PC-9 (cell line): ENCODE measurements around the gene NOL9. TPM values are rescaled to one million over a fixed set of nuclear protein-coding genes. Genes with fewer than 3 reads are reported as not detected.

ENCODE experiments used
- BruUV-seq: library from RNA; stranded (reverse); fragments of 400-500 nt; replicated peaks from 2 replicates; lab custom pipeline; 2021; lab: Mats Ljungman, UMichigan
- CTCF ChIA-PET: fragments of 300-600 bp; sonication (Branson Sonifier 250); formaldehyde crosslinking; loops from one replicate; lab custom pipeline; 2022; ENCODE audit warnings: antibody characterized with exemption; lab: Charles Lee
- POLR2A ChIA-PET: fragments of 300-600 bp; sonication (Branson Sonifier 250); formaldehyde crosslinking; loops from one replicate; lab custom pipeline; 2022; ENCODE audit warnings: antibody characterized with exemption; ENCODE audit not compliant: unreplicated experiment; lab: Charles Lee
- DNase-seq, 2 experiments: peaks; one replicate each; pipeline versions ENCODE4 v3.0.0 to v3.0.0-alpha.2; 2015 to 2022; ENCODE audit warnings: mixed read lengths in 1 of 2
- H2AFZ ChIP-seq: fragments of 200-600 bp; sonication (generic); 2 replicates; pipeline ENCODE4 v1.8.1; 2017; ENCODE audit warnings: antibody characterized with exemption
- H3F3A ChIP-seq: fragments of 200-600 bp; sonication (generic); 2 replicates; pipeline ENCODE4 v1.8.1; 2017; ENCODE audit warnings: antibody characterized with exemption, mild to moderate bottlenecking, low read depth; ENCODE audit not compliant: insufficient read depth
- H3K27ac ChIP-seq: fragments of 200-600 bp; sonication (generic); 2 replicates; pipeline ENCODE4 v1.6.1; 2016; ENCODE audit warnings: mixed run types
- H3K27me3 ChIP-seq: fragments of 200-600 bp; sonication (generic); 2 replicates; pipeline ENCODE4 v1.6.1; 2016; ENCODE audit warnings: low read depth, mixed run types; ENCODE audit not compliant: insufficient read depth
- H3K36me3 ChIP-seq: fragments of 200-600 bp; sonication (generic); 2 replicates; pipeline ENCODE4 v1.6.1; 2016; ENCODE audit warnings: low read depth, mixed run types
- H3K4me1 ChIP-seq: fragments of 200-600 bp; sonication (generic); replicated peaks from 2 replicates; pipeline ENCODE4 v1.6.1; 2016; ENCODE audit warnings: mixed run types; ENCODE audit not compliant: insufficient read depth
- H3K4me2 ChIP-seq: fragments of 200-600 bp; sonication (generic); 2 replicates; pipeline ENCODE4 v1.6.1; 2017; ENCODE audit warnings: mixed run types
- H3K4me3 ChIP-seq: fragments of 200-600 bp; sonication (generic); 2 replicates; pipeline ENCODE4 v1.6.1; 2016; ENCODE audit warnings: mixed run types
- H3K79me2 ChIP-seq: fragments of 200-600 bp; sonication (generic); 2 replicates; pipeline ENCODE4 v1.6.1; 2017; ENCODE audit warnings: low read depth, mixed run types
- H3K9me2 ChIP-seq: fragments of 200-600 bp; sonication (generic); 2 replicates; pipeline ENCODE4 v1.8.1; 2017; ENCODE audit warnings: mild to moderate bottlenecking; ENCODE audit not compliant: insufficient read depth
- H3K9me3 ChIP-seq: fragments of 200-600 bp; sonication (generic); 2 replicates; pipeline ENCODE4 v1.8.1; 2016; ENCODE audit warnings: low read depth; ENCODE audit not compliant: insufficient read depth
- H4K20me1 ChIP-seq: fragments of 200-600 bp; sonication (generic); 2 replicates; pipeline ENCODE4 v1.8.1; 2017; ENCODE audit not compliant: insufficient read depth
- CTCF ChIP-seq: fragments of 200-600 bp; sonication (generic); conservative IDR thresholded peaks from 2 replicates; pipeline ENCODE4 v1.6.1; 2017; ENCODE audit warnings: mixed run types, antibody characterized with exemption, mild to moderate bottlenecking, moderate library complexity
- EZH2 ChIP-seq: fragments of 200-600 bp; sonication (generic); IDR thresholded peaks from 2 replicates; pipeline ENCODE4 v1.8.0; 2017; ENCODE audit warnings: antibody characterized with exemption, low read depth
- intact Hi-C: fragments of 100-400 bp; cut with micrococcal nuclease; formaldehyde crosslinking; loops from one replicate; pipeline ENCODE4 v1.10.0; 2022; ENCODE audit not compliant: unreplicated experiment
- total RNA-seq: library from RNA; stranded (reverse); gene quantifications from 2 replicates; pipeline ENCODE4 v1.2.3, GENCODE V29; 2021

The NOL9 gene
- total RNA-seq, 1 experiment from 2014 or later, result 28.4 TPM

GRCh38 chr1:6536291-6536690 lies 18.0 kb downstream of the NOL9 start:
- Histone ChIP-seq H2AFZ (no peak overlapping the region), H3K27me3 (no peaks in the 10 kb centered on the region), H3K4me1 (no peaks in the 10 kb centered on the region), H3K9me2 (no peaks in the 10 kb centered on the region), H3K4me2 (no peak overlapping the region), H3K36me3 (no peaks in the 10 kb centered on the region), H3F3A (no peaks in the 10 kb centered on the region), H3K4me3 (no peak overlapping the region), H3K9me3 (no peaks in the 10 kb centered on the region), H4K20me1 (no peaks in the 10 kb centered on the region), H3K79me2 (no peaks in the 10 kb centered on the region), H3K27ac (no peak overlapping the region)
- intact Hi-C loops, result no loop called here
- CTCF ChIA-PET, result interaction anchor here (0.6 to 0.7 kb wide), 2 partner anchors 13 to 172 kb away, joined by 3 to 4 read pairs; no protein-coding TSS in a partner anchor
- no TSS peak for BruUV-seq
- DNase-seq, result no peak
- POLR2A ChIA-PET, result no interaction called here
- TF ChIP-seq EZH2, result no peak
- no peak for TF ChIP-seq CTCF

GRCh38 chr1:6535214-6535613 lies 19.1 kb downstream of the NOL9 start:
- H3K36me3 ChIP-seq, result no peaks in the 10 kb centered on the region
- no TSS peak for BruUV-seq
- H3K9me3 ChIP-seq, result no peaks in the 10 kb centered on the region
- TF ChIP-seq CTCF (no peak), EZH2 (no peak)
- no peaks in the 10 kb centered on the region for H3K4me1 ChIP-seq
- no peaks in the 10 kb centered on the region for H3K9me2 ChIP-seq
- ChIA-PET POLR2A (interaction anchor here (0.5 kb wide), 1 partner anchor 12 kb away, joined by 4 read pairs; no protein-coding TSS in a partner anchor), CTCF (no interaction called here)
- no peaks in the 10 kb centered on the region for H4K20me1 ChIP-seq
- no peak overlapping the region for H2AFZ ChIP-seq
- intact Hi-C loops, result no loop called here
- H3K27ac ChIP-seq, result no peak overlapping the region
- H3K4me2 ChIP-seq, result no peak overlapping the region
- DNase-seq, result no peak
- H3K27me3 ChIP-seq, result no peaks in the 10 kb centered on the region
- no peak overlapping the region for H3K4me3 ChIP-seq
- no peaks in the 10 kb centered on the region for H3K79me2 ChIP-seq
- no peaks in the 10 kb centered on the region for H3F3A ChIP-seq

GRCh38 chr1:6534248-6534822 lies 20.0 kb downstream of the NOL9 start:
- Histone ChIP-seq H3F3A (no peaks in the 10 kb centered on the region), H2AFZ (no peak overlapping the region), H3K9me3 (no peaks in the 10 kb centered on the region), H3K4me1 (no peaks in the 10 kb centered on the region), H3K4me2 (no peak overlapping the region), H3K79me2 (no peaks in the 10 kb centered on the region), H3K27ac (no peak overlapping the region), H3K4me3 (no peak overlapping the region), H4K20me1 (no peaks in the 10 kb centered on the region), H3K27me3 (no peaks in the 10 kb centered on the region), H3K36me3 (no peaks in the 10 kb centered on the region), H3K9me2 (no peaks in the 10 kb centered on the region)
- BruUV-seq, result no TSS peak
- no peak for DNase-seq
- intact Hi-C loops, result no loop called here
- ChIA-PET POLR2A (no interaction called here), CTCF (no interaction called here)
- no peak for TF ChIP-seq EZH2
- no peak for TF ChIP-seq CTCF
